GM23338 (cell line): ENCODE data around the gene FGD4. TPM values are rescaled to one million over a fixed set of nuclear protein-coding genes. Genes with fewer than 3 reads are reported as not detected.

ENCODE experiments used
- ATAC-seq: fragments of 200-7000 bp; cut with Tn5 transposase; 3 replicates; pipeline ENCODE4 v1.9.1; 2020
- DNase-seq: peaks from one replicate; pipeline ENCODE4 v3.0.0-alpha.2; 2015; ENCODE audit warnings: low spot score
- H2AFZ ChIP-seq: fragments of 200-600 bp; sonication (generic); 2 replicates; pipeline ENCODE4 v1.8.0; 2016; ENCODE audit warnings: antibody characterized with exemption, mild to moderate bottlenecking, moderate library complexity
- H3F3A ChIP-seq: fragments of 200-600 bp; sonication (generic); replicated peaks from 2 replicates; pipeline ENCODE4 v1.8.0; 2017; ENCODE audit warnings: antibody characterized with exemption, mixed run types, low read depth
- H3K27ac ChIP-seq: fragments of 200-600 bp; sonication (generic); 2 replicates; pipeline ENCODE4 v1.6.1; 2016; ENCODE audit warnings: low read depth
- H3K27me3 ChIP-seq: fragments of 200-600 bp; sonication (generic); 2 replicates; pipeline ENCODE4 v1.8.0; 2016; ENCODE audit warnings: mild to moderate bottlenecking, mixed run types, moderate library complexity; ENCODE audit not compliant: insufficient read depth
- H3K36me3 ChIP-seq: fragments of 200-600 bp; sonication (generic); 2 replicates; pipeline ENCODE4 v1.8.0; 2016; ENCODE audit warnings: mild to moderate bottlenecking; ENCODE audit not compliant: insufficient read depth
- H3K4me1 ChIP-seq: fragments of 200-600 bp; sonication (generic); 2 replicates; pipeline ENCODE4 v1.8.0; 2016; ENCODE audit warnings: mild to moderate bottlenecking, moderate library complexity; ENCODE audit not compliant: insufficient read depth
- H3K4me2 ChIP-seq: fragments of 200-600 bp; sonication (generic); 2 replicates; pipeline ENCODE4 v1.7.1; 2017; ENCODE audit warnings: mixed run types
- H3K4me3 ChIP-seq: fragments of 200-600 bp; sonication (generic); 2 replicates; pipeline ENCODE4 v1.6.1; 2016; ENCODE audit warnings: mixed run types
- H3K79me2 ChIP-seq: fragments of 200-600 bp; sonication (generic); replicated peaks from 2 replicates; pipeline ENCODE4 v1.8.0; 2017; ENCODE audit warnings: mild to moderate bottlenecking; ENCODE audit not compliant: insufficient read depth
- H3K9me2 ChIP-seq: fragments of 200-600 bp; sonication (generic); 2 replicates; pipeline ENCODE4 v1.8.0; 2017; ENCODE audit not compliant: insufficient read depth
- H4K20me1 ChIP-seq: fragments of 200-600 bp; sonication (generic); replicated peaks from 2 replicates; pipeline ENCODE4 v1.8.0; 2017; ENCODE audit warnings: mild to moderate bottlenecking; ENCODE audit not compliant: insufficient read depth
- H3K27ac Mint-ChIP-seq: 2 replicates; pipeline ENCODE4 v1.8.0; 2020; ENCODE audit warnings: inconsistent platforms, mild to moderate bottlenecking, moderate library complexity, mixed read lengths
- H3K27me3 Mint-ChIP-seq: 3 replicates; pipeline ENCODE4 v1.8.0; 2022; ENCODE audit warnings: low read depth, mild to moderate bottlenecking, moderate library complexity, mixed read lengths, inconsistent platforms; ENCODE audit not compliant: insufficient read depth, poor library complexity
- H3K36me3 Mint-ChIP-seq: 3 replicates; pipeline ENCODE4 v1.8.0; 2021; ENCODE audit warnings: low read depth, mild to moderate bottlenecking, inconsistent platforms, moderate library complexity, mixed read lengths
- H3K4me1 Mint-ChIP-seq: 3 replicates; pipeline ENCODE4 v1.8.0; 2020; ENCODE audit warnings: mild to moderate bottlenecking, inconsistent platforms, mixed read lengths
- H3K4me3 Mint-ChIP-seq: 3 replicates; pipeline ENCODE4 v1.8.0; 2021; ENCODE audit warnings: moderate library complexity, mild to moderate bottlenecking, inconsistent platforms, mixed read lengths
- H3K9me3 Mint-ChIP-seq: 3 replicates; pipeline ENCODE4 v1.8.0; 2020; ENCODE audit warnings: moderate library complexity, mild to moderate bottlenecking, inconsistent platforms, mixed read lengths
- CREB1 ChIP-seq: fragments of 250-450 bp; sonication (Bioruptor Pico); IDR thresholded peaks from 2 replicates; pipeline ENCODE4 v1.5.0; 2020; ENCODE audit warnings: low read depth, mild to moderate bottlenecking, moderate library complexity
- EZH2 ChIP-seq: fragments of 200-600 bp; sonication (generic); IDR thresholded peaks from one replicate; pipeline ENCODE4 v1.8.0; 2017; ENCODE audit warnings: antibody characterized with exemption, mild to moderate bottlenecking, low read depth; ENCODE audit not compliant: unreplicated experiment
- JUNB ChIP-seq: IDR thresholded peaks from one replicate; pipeline ENCODE4 v1.6.1; 2016; ENCODE audit warnings: antibody characterized with exemption; ENCODE audit not compliant: unreplicated experiment
- POLR2AphosphoS5 ChIP-seq: IDR thresholded peaks from 2 replicates; pipeline ENCODE4 v1.6.1; 2016; ENCODE audit warnings: antibody characterized with exemption, low read depth
- STAT1 ChIP-seq: IDR thresholded peaks from one replicate; pipeline ENCODE4 v1.6.1; 2016; ENCODE audit warnings: antibody characterized with exemption; ENCODE audit not compliant: unreplicated experiment
- ZNF114 ChIP-seq: fragments of 250-450 bp; sonication (Bioruptor Pico); IDR thresholded peaks from 2 replicates; pipeline ENCODE4 v1.5.0; 2020; ENCODE audit warnings: mild to moderate bottlenecking, moderate library complexity
- polyA plus RNA-seq: library from polyadenylated mRNA; unstranded; fragments of >200 nt; fragmentation: Nextera tagmentation; extraction: Ambion mirVana; gene quantifications from 2 replicates; pipeline ENCODE4 v1.2.1, GENCODE V29; 2016
- total RNA-seq: library from RNA; depleted of rRNA; stranded (reverse); fragments of >200 nt; shearing (Covaris generic); gene quantifications from 2 replicates; pipeline ENCODE4 v1.2.3, GENCODE V29; 2014
- TF ChIP-seq, protein P1 (sequence below): fragments of 250-450 bp; sonication (Bioruptor Pico); IDR thresholded peaks from 2 replicates; pipeline ENCODE4 v1.5.0; 2020; ENCODE audit warnings: mild to moderate bottlenecking, moderate library complexity
- TF ChIP-seq, protein P2 (sequence below), 2 experiments: fragments of 200-600 bp in 1 of 2; sonication (generic) in 1 of 2; conservative IDR thresholded peaks; 2 replicates each; pipeline versions ENCODE4 v1.5.1 to v1.6.1; 2016 to 2017; ENCODE audit warnings: antibody characterized with exemption in 2 of 2, low read depth in 2 of 2, mild to moderate bottlenecking in 2 of 2, moderate library complexity in 1 of 2
- TF ChIP-seq, protein P3 (sequence below): IDR thresholded peaks from one replicate; pipeline ENCODE4 v1.6.1; 2018; ENCODE audit warnings: antibody characterized with exemption; ENCODE audit not compliant: unreplicated experiment
- TF ChIP-seq, protein P4 (sequence below): IDR thresholded peaks from 2 replicates; pipeline ENCODE4 v1.6.1; 2016; ENCODE audit warnings: antibody characterized with exemption

The FGD4 gene
- total and polyA plus RNA-seq, 2 experiments from 2014 or later = 24.3 to 54.3 TPM

DNA sequence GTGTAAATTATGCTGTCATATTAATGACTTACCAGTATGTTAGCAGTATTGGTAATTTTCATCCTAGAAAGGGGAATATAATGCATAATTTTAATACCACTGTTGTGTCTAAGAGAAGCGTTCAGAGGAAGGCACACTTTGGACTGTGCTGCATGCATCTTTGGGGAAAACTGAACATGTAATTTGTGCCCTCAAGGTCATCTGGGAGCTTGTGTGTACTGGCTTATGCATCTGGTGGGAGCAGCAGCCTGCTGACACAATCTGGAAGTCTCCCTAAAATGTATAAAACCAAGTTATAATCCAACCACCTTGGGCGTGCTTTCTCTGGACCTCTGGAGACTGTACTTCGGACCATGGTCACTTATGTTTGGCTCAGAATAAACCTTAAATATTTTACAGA lies 14.1 kb downstream of the FGD4 start (continued):
- TF ChIP-seq, protein P1, sequence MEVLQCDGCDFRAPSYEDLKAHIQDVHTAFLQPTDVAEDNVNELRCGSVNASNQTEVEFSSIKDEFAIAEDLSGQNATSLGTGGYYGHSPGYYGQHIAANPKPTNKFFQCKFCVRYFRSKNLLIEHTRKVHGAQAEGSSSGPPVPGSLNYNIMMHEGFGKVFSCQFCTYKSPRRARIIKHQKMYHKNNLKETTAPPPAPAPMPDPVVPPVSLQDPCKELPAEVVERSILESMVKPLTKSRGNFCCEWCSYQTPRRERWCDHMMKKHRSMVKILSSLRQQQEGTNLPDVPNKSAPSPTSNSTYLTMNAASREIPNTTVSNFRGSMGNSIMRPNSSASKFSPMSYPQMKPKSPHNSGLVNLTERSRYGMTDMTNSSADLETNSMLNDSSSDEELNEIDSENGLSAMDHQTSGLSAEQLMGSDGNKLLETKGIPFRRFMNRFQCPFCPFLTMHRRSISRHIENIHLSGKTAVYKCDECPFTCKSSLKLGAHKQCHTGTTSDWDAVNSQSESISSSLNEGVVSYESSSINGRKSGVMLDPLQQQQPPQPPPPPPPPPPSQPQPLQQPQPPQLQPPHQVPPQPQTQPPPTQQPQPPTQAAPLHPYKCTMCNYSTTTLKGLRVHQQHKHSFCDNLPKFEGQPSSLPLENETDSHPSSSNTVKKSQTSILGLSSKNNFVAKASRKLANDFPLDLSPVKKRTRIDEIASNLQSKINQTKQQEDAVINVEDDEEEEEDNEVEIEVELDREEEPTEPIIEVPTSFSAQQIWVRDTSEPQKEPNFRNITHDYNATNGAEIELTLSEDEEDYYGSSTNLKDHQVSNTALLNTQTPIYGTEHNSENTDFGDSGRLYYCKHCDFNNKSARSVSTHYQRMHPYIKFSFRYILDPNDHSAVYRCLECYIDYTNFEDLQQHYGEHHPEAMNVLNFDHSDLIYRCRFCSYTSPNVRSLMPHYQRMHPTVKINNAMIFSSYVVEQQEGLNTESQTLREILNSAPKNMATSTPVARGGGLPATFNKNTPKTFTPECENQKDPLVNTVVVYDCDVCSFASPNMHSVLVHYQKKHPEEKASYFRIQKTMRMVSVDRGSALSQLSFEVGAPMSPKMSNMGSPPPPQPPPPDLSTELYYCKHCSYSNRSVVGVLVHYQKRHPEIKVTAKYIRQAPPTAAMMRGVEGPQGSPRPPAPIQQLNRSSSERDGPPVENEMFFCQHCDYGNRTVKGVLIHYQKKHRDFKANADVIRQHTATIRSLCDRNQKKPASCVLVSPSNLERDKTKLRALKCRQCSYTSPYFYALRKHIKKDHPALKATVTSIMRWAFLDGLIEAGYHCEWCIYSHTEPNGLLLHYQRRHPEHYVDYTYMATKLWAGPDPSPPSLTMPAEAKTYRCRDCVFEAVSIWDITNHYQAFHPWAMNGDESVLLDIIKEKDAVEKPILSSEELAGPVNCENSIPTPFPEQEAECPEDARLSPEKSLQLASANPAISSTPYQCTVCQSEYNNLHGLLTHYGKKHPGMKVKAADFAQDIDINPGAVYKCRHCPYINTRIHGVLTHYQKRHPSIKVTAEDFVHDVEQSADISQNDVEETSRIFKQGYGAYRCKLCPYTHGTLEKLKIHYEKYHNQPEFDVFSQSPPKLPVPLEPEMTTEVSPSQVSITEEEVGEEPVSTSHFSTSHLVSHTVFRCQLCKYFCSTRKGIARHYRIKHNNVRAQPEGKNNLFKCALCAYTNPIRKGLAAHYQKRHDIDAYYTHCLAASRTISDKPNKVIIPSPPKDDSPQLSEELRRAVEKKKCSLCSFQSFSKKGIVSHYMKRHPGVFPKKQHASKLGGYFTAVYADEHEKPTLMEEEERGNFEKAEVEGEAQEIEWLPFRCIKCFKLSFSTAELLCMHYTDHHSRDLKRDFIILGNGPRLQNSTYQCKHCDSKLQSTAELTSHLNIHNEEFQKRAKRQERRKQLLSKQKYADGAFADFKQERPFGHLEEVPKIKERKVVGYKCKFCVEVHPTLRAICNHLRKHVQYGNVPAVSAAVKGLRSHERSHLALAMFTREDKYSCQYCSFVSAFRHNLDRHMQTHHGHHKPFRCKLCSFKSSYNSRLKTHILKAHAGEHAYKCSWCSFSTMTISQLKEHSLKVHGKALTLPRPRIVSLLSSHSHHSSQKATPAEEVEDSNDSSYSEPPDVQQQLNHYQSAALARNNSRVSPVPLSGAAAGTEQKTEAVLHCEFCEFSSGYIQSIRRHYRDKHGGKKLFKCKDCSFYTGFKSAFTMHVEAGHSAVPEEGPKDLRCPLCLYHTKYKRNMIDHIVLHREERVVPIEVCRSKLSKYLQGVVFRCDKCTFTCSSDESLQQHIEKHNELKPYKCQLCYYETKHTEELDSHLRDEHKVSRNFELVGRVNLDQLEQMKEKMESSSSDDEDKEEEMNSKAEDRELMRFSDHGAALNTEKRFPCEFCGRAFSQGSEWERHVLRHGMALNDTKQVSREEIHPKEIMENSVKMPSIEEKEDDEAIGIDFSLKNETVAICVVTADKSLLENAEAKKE (CRISPR knock-in tag) = no peak
- TF ChIP-seq ZNF114 (CRISPR knock-in tag) (no peak), STAT1 (no peak), CREB1 (CRISPR knock-in tag) (no peak), JUNB (no peak)

DNA sequence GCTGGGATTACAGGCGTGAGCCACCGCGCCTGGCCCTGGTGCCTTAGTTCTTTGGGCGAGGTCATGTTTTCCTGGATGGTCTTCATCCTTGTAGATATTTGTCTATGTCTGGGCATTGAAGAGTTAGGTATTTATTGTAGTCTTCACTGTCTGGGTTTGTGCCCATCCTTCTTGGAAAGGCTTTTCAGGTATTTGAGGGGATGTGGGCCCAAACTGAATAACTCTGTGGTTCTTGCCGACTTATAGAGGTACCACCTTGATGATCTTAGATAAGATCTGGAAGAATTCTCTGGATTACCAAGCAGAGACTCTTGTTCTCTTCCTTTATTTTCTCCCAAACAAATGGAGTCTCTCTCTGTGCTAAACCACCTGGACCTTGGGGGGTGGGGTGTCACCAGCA lies 18.9 kb downstream of the FGD4 start:
- Histone ChIP-seq H3K27me3 (no peaks in the 10 kb centered on the region), H2AFZ (no peak overlapping the region), H3F3A (no peaks in the 10 kb centered on the region), H3K4me1 (peaks cover 38% of the 10 kb centered on the region), H3K79me2 (peaks cover 100% of the 10 kb centered on the region), H3K4me3 (no peak overlapping the region), H3K9me2 (no peaks in the 10 kb centered on the region), H3K27ac (no peak overlapping the region), H3K4me2 (no peak overlapping the region), H4K20me1 (peaks cover 71% of the 10 kb centered on the region), H3K36me3 (peaks cover 5% of the 10 kb centered on the region; the same call in 1 of the 2 replicates)
- H3K9me3 Mint-ChIP-seq = peaks cover 3% of the 10 kb centered on the region; the same call in 2 of the 3 replicates
- peaks cover 35% of the 10 kb centered on the region for H3K36me3 Mint-ChIP-seq
- no peak for DNase-seq
- H3K27me3 Mint-ChIP-seq = peaks cover 3% of the 10 kb centered on the region
- no peak for ATAC-seq
- H3K27ac Mint-ChIP-seq = peak overlapping the region; percentile 89
- peaks cover 56% of the 10 kb centered on the region for H3K4me1 Mint-ChIP-seq
- no peak overlapping the region for H3K4me3 Mint-ChIP-seq
- TF ChIP-seq, protein P2, sequence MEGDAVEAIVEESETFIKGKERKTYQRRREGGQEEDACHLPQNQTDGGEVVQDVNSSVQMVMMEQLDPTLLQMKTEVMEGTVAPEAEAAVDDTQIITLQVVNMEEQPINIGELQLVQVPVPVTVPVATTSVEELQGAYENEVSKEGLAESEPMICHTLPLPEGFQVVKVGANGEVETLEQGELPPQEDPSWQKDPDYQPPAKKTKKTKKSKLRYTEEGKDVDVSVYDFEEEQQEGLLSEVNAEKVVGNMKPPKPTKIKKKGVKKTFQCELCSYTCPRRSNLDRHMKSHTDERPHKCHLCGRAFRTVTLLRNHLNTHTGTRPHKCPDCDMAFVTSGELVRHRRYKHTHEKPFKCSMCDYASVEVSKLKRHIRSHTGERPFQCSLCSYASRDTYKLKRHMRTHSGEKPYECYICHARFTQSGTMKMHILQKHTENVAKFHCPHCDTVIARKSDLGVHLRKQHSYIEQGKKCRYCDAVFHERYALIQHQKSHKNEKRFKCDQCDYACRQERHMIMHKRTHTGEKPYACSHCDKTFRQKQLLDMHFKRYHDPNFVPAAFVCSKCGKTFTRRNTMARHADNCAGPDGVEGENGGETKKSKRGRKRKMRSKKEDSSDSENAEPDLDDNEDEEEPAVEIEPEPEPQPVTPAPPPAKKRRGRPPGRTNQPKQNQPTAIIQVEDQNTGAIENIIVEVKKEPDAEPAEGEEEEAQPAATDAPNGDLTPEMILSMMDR (conservative IDR thresholded peaks at IDR 0.05; ENCODE audit: low read depth in 2 of 2) = no peak
- TF ChIP-seq, protein P3, sequence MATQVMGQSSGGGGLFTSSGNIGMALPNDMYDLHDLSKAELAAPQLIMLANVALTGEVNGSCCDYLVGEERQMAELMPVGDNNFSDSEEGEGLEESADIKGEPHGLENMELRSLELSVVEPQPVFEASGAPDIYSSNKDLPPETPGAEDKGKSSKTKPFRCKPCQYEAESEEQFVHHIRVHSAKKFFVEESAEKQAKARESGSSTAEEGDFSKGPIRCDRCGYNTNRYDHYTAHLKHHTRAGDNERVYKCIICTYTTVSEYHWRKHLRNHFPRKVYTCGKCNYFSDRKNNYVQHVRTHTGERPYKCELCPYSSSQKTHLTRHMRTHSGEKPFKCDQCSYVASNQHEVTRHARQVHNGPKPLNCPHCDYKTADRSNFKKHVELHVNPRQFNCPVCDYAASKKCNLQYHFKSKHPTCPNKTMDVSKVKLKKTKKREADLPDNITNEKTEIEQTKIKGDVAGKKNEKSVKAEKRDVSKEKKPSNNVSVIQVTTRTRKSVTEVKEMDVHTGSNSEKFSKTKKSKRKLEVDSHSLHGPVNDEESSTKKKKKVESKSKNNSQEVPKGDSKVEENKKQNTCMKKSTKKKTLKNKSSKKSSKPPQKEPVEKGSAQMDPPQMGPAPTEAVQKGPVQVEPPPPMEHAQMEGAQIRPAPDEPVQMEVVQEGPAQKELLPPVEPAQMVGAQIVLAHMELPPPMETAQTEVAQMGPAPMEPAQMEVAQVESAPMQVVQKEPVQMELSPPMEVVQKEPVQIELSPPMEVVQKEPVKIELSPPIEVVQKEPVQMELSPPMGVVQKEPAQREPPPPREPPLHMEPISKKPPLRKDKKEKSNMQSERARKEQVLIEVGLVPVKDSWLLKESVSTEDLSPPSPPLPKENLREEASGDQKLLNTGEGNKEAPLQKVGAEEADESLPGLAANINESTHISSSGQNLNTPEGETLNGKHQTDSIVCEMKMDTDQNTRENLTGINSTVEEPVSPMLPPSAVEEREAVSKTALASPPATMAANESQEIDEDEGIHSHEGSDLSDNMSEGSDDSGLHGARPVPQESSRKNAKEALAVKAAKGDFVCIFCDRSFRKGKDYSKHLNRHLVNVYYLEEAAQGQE = no peak
- TF ChIP-seq, protein P4, sequence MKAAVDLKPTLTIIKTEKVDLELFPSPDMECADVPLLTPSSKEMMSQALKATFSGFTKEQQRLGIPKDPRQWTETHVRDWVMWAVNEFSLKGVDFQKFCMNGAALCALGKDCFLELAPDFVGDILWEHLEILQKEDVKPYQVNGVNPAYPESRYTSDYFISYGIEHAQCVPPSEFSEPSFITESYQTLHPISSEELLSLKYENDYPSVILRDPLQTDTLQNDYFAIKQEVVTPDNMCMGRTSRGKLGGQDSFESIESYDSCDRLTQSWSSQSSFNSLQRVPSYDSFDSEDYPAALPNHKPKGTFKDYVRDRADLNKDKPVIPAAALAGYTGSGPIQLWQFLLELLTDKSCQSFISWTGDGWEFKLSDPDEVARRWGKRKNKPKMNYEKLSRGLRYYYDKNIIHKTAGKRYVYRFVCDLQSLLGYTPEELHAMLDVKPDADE = no peak
- TF ChIP-seq POLR2AphosphoS5 = no peak
- TF ChIP-seq STAT1 = no peak
- TF ChIP-seq EZH2 = no peak
- no peak for TF ChIP-seq ZNF114 (CRISPR knock-in tag)
